ENCODE data around the gene ZDHHC23. TPM values are rescaled to one million over a fixed set of nuclear protein-coding genes. Genes with fewer than 3 reads are reported as not detected.

Gene ZDHHC23
- total RNA-seq, 1 donor from 2014 or later = 1.6 TPM

DNA sequence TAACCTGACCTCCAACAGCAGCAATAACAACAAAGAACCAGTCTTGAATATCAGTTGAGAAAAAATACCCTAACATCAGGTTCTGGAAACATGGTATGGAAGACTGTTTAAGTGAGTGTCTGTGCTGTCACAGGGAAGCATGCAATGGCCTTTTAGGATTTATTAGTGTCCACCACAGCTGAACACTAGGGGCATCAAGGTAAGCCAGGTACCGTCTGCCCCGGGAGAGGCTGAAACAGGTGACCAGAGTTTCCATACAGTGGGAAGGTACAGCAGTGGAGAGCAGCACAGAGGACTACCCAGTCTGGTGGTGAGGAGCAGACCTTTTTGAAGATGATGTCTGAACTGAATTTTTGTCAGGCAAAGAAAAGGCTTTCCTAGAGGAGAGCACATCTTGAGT, 18.4 kb downstream of the ZDHHC23 start:
- no peak for TF ChIP-seq CTCF (IDR thresholded peaks at IDR 0.05; ENCODE audit: partially characterized antibody, unreplicated experiment)
- Mint-ChIP-seq H3K4me3 (ENCODE audit: unreplicated experiment) (no peak overlapping the region), H3K9me3 (ENCODE audit: unreplicated experiment) (no peaks in the 10 kb centered on the region), H3K4me1 (ENCODE audit: low read depth, unreplicated experiment) (no peaks in the 10 kb centered on the region), H3K27ac (ENCODE audit: unreplicated experiment) (no peak overlapping the region), H3K27me3 (ENCODE audit: unreplicated experiment) (no peaks in the 10 kb centered on the region), H3K36me3 (ENCODE audit: unreplicated experiment) (no peaks in the 10 kb centered on the region)
- DNase-seq = no peak

- TF ChIP-seq CTCF (IDR thresholded peaks at IDR 0.05; ENCODE audit: partially characterized antibody, unreplicated experiment) = no peak
- Mint-ChIP-seq H3K4me3 (ENCODE audit: unreplicated experiment) (no peak overlapping the region), H3K27me3 (ENCODE audit: unreplicated experiment) (no peaks in the 10 kb centered on the region), H3K36me3 (ENCODE audit: unreplicated experiment) (peaks cover 9% of the 10 kb centered on the region), H3K4me1 (ENCODE audit: low read depth, unreplicated experiment) (no peaks in the 10 kb centered on the region), H3K9me3 (ENCODE audit: unreplicated experiment) (peaks cover 6% of the 10 kb centered on the region), H3K27ac (ENCODE audit: unreplicated experiment) (no peak overlapping the region)
- DNase-seq = no peak
Observed at GRCh38 chr3:113968986-113969385, 21.2 kb downstream of the ZDHHC23 start.

GRCh38 chr3:113977822-113978221, 30.0 kb downstream of the ZDHHC23 start:
- no peak overlapping the region for H3K4me3 Mint-ChIP-seq (ENCODE audit: unreplicated experiment)
- peaks cover 2% of the 10 kb centered on the region for H3K27me3 Mint-ChIP-seq (ENCODE audit: unreplicated experiment)
- H3K9me3 Mint-ChIP-seq (ENCODE audit: unreplicated experiment) = peaks cover 4% of the 10 kb centered on the region
- no peaks in the 10 kb centered on the region for H3K4me1 Mint-ChIP-seq (ENCODE audit: low read depth, unreplicated experiment)
- no peak for TF ChIP-seq CTCF (IDR thresholded peaks at IDR 0.05; ENCODE audit: partially characterized antibody, unreplicated experiment)
- no peak overlapping the region for H3K27ac Mint-ChIP-seq (ENCODE audit: unreplicated experiment)
- DNase-seq = no peak
- peaks cover 15% of the 10 kb centered on the region for H3K36me3 Mint-ChIP-seq (ENCODE audit: unreplicated experiment)

GRCh38 chr3:113979916-113980315, 32.1 kb downstream of the ZDHHC23 start:
- Mint-ChIP-seq H3K27ac (ENCODE audit: unreplicated experiment) (no peak overlapping the region), H3K4me1 (ENCODE audit: low read depth, unreplicated experiment) (no peaks in the 10 kb centered on the region), H3K4me3 (ENCODE audit: unreplicated experiment) (no peak overlapping the region), H3K9me3 (ENCODE audit: unreplicated experiment) (no peaks in the 10 kb centered on the region), H3K27me3 (ENCODE audit: unreplicated experiment) (peaks cover 2% of the 10 kb centered on the region), H3K36me3 (ENCODE audit: unreplicated experiment) (peaks cover under 1% of the 10 kb centered on the region)
- TF ChIP-seq CTCF (IDR thresholded peaks at IDR 0.05; ENCODE audit: partially characterized antibody, unreplicated experiment) = no peak
- DNase-seq = no peak

GRCh38 chr3:113981803-113982202, 34.0 kb downstream of the ZDHHC23 start:
- Mint-ChIP-seq H3K4me1 (ENCODE audit: low read depth, unreplicated experiment) (no peaks in the 10 kb centered on the region), H3K27me3 (ENCODE audit: unreplicated experiment) (peaks cover 2% of the 10 kb centered on the region), H3K9me3 (ENCODE audit: unreplicated experiment) (no peaks in the 10 kb centered on the region), H3K4me3 (ENCODE audit: unreplicated experiment) (no peak overlapping the region), H3K36me3 (ENCODE audit: unreplicated experiment) (no peaks in the 10 kb centered on the region), H3K27ac (ENCODE audit: unreplicated experiment) (no peak overlapping the region)
- no peak for TF ChIP-seq CTCF (IDR thresholded peaks at IDR 0.05; ENCODE audit: partially characterized antibody, unreplicated experiment)
- DNase-seq = no peak
